Bone marrow (tissue), 2 donors: Measurements from ENCODE around the gene KRT13.

Experiments
- DNase-seq, 2 donors: peaks; one replicate each; lab custom pipeline; 2025; lab: John Stamatoyannopoulos, UW

KRT13 gene

DNA sequence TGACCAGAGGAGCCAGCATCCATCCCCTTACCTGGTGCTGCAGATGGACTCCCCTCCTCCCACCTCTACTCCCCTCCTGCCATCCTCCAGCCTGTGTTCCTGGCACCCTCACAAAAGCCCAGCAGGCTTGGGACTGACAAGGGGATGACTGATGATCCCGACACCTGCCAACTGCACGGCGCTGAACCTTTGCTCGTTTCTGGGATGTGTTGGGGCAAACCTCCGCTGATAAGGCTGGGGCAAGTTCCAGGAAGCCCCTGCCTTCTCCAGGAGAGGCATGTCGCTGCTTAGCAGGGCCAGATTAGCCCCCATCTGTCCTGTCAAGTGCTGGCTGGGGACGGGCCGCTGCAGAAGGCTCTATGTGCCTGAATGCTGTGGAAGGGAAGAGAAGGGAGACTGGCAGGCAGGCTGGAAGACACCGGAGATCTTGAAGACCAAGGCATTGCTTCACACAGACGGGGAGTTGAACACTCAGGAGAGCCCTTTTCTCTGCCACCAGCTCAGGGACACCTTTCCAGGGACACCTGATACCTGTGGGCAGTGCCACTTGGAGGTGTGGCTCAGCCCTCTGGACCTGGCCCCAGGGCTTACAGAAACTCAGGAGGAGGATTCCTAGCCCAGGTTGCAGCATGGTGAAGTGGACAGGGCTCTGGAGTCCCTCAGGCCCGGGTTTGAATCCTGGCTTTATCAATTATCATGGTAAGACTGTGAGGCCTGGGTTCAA is 14.3 kb upstream of the KRT13 start:
- DNase-seq = no peak

DNA sequence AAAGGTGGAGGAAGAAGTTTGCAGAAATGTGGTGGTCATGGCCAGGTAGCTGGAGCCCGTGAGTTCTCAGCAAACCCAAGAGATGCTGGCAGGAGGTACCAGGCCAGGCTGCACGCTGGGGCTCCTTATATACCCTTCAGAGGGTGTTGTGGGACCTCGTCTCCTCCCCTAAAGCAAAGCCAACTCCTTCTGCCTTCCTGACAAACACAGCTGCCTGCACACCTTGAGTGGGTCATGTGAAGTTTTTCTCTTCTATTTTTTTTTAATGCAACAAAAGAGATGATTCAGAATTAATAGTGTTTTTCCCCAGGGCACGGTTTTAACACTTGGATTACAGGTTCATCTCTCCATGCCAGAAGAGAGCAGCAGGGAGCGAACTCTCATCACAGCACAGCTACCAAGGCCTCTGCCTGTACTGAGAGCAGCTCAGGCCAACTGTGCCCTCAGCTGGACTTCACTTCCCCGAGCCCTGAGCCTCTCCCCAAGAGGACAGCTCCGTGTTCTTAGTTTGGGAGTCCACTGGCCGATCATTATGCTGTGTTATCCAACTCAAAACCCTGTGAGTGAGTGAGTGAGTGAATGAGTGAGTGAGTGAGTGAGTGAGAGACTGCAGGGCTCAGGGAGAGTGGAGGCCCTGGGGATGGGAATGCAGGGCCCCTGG is 13.5 kb upstream of the KRT13 start, which contains the start of gene KRT15:
TSS of gene KRT15 (minus strand) at position 102 of the 661 bp plus-strand sequence. CDS start at position 39, 63 bp downstream.
- DNase-seq = no peak

DNA sequence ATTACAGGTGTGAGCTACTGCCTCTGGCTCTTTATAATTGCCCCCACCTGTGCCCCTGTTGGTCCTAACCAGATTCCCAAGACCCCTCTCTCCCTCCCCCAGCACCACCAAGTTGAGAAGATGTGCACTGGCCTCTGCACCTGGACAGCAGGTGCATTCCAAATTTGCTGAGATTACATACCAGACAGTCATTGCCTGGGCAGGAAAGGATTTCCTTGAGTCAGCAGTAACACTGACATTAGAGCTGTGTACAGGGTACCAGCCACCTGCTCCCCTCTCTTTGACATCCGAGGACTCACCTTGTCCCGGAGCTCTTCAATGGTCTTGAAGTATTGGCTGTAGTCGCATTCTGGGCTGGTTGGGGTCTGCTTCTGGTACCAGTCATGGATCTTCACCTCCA is 12.6 kb upstream of the KRT13 start:
- DNase-seq = no peak

DNA sequence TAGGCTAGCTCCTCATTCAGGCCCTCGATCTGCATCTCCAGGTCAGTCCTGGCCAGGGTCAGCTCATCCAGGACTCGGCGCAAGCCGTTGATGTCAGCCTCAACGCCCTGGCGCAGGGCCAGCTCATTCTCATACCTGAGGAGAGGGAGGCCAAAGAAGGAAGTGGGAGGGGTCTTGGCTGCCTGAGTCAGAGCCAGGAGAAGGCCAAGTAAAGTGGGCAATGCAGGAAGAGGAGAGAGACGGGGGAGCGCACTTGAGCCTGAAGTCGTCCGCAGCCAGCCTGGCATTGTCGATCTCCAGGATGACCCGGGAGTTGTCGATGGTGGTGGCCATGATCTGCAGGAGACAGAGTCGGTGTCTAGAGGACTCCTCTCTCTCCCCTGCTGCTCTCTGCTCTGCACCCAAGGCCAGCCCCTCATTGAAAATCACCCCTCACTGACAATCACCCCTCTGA is 11.4 kb upstream of the KRT13 start:
- DNase-seq = no peak

DNA sequence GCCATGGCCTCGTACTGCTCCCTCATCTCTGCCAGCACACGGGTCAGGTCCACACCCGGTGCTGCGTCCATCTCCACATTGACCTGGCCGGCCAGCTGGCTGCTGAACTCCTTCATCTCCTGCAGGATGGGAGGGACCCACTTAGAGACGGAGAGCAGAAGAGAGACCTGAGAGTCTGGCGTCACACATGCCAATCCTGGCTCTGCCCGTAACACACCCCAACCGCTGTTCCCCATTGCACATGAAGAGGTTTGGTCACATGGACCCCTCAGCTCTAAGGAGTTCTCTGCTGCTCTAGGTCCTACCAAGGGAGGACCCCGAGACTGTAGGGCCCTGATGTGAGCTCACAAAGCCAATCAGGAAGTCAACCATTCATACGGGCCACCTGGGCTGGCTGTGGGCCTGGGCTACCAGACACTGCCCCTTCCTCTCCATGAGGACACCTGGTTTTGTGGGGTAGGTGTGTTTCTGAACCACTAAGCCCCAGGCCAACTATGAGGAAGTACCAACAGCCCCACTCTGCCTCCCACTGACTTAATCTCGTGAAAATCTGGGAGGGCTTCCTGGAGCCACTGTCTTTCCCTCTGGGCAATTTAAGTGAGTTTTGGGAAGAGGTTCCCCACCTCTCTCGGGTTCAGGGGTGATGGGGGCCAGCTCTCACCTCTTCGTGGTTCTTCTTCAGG is 10.9 kb upstream of the KRT13 start:
- DNase-seq = no peak

DNA sequence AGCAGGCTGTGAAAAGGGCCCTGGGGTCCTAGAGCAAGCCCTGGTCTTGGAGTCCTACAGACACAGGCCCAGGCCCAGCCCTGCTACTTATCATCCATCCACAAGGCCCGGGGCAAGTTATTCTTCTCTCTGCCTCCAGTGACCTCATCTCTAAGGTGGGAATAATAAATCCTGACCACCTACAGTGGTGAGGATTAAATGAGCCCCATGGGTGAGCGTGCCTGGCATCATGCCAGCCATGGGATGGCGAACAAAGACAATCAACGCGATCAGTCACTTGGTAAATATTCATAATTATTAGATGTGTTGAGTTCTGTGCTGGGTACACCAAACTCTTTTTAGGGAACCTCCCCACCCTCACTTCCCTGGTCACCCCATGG is 7.7 kb upstream of the KRT13 start:
- DNase-seq = no peak

DNA sequence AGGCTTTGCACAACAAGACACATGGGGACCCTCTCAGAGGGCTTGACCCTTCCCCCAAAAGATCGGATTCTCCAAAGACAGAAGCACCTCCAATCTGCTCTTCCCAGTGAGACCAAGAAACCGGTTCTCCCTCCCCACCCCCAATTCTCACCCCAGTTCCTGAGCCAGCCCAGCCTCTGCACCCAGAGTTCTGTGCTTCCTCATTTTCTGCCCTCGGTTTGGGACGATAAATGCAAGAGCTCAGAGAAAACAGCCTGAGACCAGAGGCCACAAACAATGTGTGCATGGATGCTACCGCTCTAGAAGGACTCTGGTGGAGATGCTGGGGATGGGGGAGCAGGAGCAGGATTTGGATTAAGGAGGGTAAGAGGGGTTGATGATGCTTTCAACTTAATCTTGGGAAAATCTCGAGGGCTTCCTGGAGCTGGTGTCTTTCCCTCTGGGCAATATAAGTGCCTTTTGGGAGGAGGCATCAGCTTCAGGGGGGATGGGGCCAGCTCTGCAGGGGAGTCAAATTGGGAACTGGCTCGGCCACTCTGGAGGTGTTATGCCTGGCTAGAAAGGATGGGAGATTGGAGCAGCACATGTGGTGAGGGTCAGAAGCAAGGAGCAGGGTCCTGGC is 7.2 kb upstream of the KRT13 start:
- DNase-seq = peak in 1 of 2 donors; percentile 5

DNA sequence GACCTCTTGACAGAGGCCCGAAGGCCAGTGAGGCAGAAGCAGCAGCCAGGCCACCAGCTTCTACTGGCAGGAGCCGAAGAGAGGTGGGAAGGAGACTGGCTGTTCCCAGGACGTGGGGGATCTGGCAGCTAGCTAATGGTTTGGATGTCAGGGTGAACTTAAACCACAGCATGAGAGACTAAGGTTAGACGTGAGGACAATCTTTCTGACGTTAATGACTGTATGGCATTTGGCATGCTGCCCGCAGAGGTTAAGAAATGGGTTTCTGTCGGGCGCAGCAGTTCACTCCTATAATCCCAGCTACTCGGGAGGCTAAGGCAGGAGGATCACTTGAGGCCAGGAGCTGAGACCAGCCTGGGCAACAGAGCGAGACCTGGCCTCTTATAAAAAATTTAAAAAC is 6.3 kb upstream of the KRT13 start:
- no peak for DNase-seq

DNA sequence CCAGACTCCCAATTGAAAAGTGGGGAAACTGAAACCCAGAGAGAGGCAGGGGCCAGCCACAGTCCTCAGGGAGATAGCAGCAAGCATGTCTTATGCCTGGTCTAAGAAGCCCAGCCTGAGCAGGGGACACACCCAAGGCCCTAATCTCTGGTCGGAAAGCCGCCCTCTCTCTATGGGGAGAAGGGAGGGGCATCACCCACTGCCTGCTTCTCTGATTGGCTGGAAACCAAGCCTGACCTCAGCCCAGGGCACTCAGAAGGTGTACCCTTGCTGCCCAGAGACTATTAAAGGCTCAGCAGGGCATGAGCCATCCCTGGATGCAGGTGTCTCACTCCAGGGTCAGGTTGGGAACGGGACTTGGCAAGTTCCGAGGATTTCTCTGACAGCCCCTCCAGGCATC is 5.7 kb upstream of the KRT13 start:
- DNase-seq = no peak

DNA sequence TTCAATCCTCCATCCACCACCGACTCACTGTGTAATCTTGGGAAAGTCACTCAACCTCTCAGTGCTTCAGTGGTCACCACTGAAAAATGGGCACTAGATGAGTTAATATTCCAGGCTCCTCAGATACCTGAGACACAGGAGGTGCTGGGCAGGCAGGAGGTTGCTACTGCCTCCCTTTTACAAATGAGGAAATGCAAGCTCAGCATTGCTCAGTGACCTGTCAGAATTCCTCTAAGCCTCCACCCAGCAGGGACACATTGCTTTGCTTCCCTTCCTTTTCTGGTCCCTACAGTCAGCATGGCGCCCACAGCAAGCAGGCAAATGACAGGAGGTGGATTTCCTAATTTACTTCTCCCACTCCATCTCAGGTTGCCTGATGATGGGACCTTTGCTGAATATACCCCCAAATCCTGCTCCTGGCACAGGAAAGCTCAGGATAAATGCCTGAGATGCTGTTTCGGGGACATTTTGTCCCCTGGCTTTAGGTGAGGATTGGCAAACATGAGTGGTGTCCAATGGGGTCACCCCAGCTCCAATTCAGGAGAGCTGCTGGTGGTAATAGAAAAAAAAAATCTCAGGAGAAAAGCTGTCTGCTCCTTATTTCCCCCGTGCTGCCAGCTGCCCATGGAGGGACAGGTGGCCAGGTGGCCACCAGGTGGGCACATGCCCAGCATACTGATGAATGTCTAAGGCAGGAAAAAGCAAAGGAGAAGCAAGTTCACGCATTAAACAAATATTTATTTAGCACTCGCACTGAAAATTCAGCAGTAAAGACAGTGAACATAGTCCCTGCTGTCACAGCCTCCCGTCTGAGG is 5.0 kb upstream of the KRT13 start:
- no peak for DNase-seq

DNA sequence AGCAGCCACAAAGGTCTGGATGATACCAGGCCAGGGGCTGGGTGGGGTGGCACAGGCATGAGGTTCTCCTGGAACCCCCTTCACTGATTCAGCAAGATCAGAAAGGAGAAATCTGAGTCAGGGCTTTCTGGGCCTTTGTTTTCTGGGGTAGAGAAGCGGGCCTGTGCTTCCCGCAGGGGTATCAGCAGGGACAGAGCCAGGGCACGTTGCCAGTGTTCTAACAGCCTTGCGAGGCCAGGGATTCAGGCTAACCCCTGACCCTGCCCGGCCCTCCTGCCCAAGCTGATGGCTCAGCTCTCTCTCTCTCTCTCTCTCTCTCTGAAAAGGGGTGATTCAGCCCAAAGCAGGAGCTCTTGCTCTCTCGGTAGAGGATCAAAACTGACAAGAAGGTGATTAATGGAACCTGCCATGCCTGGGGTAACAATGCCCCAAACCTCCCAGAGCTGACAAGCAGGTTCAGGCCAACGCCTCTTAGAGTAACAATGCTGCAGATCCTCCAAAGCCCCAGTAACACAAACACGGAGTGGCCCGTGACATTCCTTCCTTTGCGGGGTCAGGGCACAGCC is 2.0 kb upstream of the KRT13 start:
- DNase-seq = no peak

DNA sequence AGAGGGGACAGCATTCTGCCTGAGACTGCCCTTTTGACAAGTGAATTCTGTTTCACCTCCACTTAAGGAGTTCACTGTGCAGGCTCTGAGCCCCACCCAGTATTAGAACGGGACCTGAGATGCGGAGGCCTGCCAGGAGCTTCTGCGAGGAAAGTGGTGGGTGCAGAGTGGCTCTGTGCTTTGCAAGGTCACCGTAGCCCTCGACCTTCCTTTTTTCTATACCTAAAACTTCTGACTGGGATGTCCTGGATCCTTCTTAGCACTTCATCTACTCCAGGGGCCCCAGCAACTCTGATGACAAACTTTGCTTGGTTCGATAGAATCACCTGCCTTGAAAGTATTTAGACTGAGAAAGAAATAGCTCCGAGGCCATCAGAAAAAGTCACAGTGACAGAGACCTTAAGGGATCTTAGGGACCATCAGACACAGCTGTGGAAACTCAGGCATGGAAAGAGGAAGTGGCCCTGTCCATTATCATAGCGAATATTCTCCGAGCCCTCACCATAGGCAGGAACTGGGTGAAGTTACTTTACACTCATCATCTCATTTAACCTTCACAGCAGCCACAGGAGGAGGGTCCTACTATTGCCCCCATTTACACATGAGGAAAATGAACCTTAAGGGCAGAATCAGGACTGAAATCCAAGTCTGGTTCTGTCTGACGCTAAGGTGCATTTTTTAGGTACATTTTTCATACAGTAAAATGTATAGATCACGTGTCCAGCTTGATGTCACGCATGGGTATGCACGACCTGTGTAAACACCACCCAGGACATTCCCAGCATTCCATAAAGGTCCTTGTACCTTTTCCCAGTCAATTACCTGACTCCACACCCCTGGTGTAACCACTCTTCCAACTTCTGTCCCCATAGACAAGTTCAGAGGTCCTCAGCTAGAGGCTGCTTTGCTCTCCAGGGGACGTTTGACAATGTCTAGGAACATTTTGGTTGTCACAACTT is 676 bp upstream of the KRT13 start:
- DNase-seq = no peak

DNA sequence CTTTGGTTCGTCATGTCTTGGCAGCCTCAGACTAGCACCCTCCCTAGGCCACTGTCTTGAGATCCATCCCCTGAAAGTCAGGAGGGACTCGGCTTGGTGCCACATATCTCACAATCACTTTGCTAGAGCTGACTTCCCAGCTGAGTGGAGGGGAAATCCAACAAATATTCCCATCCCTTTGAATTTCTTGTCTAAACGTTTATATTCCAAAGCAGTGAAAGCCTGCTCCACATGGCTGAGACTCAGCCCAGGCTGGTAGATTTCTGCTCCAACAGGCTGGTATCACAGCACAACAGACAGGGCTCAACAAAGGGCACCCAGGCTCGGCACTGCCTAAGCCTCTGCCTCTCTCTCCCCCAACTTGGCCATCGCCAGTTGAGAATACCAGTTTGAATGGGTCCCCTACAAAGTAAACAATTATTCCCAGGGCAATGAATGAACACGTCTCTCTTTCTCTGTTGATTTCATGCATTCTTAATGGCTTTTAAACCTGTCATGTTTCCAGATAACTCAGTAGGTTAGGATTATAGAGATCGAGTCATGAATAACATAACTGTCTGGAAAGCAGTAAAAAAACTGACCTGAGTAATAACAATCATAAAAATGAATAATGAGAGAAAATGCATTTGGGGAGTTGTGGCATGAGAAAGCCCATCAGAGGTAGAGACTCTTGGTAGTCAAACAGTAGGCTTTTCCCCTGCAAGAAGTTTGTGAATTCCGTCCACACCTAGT is 1.0 kb downstream of the KRT13 start:
- DNase-seq = no peak

DNA sequence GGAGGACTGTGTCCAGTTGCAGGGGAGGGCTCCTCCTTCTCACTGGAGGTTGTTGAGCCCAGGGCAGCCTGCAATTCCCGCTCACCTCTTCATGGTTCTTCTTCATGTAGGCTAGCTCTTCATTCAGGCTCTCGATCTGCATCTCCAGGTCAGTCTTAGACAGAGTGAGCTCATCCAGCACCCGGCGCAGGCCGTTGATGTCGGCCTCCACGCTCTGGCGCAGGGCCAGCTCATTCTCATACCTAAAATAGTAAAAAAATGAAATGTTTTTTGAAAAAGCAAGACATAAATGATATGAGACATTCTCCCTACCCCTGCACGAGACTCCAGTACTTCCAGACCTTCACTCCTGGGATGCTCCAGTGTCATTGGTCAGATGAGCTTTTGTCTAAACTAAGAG is 2.2 kb downstream of the KRT13 start:
- DNase-seq = no peak

DNA sequence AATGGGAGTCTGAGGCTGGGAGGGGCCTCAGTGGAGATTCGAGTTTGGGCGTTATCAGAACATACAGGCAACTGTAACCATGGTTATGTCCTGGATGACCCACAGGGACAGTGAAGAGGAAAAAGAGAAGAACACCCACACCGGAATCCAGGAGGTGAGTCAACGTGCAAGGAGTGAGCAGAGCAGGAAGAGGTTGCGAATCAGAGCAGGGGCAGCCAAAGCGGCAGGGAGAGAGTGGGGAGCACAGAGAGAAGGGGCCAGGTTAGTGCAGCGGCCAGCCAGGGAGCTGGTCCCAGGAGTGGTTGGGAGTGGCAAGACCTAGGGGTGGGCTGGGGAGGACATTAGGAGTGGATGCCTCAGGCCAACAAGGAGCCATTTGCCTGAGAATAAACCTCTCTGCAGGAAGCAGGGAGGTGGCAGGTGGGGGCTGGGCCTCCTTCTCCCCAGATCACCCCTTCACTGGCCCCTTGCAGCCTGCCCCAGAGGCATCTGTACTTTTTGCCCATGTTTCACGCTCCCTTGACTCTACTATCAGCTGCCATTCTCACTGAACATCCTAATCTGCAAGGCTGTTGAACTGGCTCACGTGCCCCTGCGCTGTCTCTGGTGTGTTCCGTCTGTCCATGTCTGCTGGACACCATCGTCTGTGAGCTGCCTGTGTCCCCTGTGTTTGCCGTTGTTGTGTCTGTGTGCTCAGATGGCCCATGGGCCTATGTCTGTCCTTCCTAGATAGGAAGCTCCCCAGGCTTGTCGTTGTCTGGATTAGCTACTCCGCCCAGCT is 5.1 kb downstream of the KRT13 start:
- no peak for DNase-seq

DNA sequence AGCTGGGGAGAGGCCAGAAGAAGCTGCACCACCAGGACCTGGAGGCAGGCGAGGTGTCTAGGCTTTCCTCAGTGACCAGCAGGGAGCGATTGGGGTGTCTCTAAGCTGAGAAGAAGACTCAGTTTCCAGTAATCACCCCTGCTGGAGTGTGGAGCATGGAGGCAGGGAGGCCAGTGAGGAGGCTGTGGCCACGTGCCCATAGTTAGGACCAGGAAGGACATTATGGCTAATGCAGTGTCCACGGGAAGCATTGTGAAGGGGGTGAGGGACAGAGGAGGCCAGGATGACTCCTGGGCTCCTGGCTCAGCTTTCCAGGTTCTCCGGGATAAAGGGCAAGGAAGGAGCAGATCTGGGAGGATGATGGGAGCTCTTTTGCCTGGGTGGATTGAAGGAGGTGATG is 5.7 kb downstream of the KRT13 start:
- no peak for DNase-seq

DNA sequence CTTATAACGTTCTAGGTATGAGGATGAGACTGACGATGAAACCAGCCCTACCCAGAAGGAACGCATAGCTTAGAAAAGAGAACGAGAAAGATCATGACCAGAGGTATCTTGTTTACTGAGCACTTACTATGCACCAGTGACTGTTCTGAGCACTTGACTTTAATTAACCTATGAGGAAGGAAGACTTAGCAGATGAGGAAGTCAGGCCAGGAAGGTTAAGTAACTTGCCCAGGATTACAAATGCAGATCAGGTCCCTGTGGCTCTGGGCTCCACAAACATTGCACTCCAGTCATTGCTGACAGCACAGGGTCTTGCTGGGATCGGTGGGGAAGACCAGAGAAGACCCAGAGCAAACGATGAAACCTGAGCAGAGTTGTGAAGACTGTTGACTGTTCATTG is 7.1 kb downstream of the KRT13 start:
- peak in 1 of 2 donors; percentile 34 for DNase-seq

DNA sequence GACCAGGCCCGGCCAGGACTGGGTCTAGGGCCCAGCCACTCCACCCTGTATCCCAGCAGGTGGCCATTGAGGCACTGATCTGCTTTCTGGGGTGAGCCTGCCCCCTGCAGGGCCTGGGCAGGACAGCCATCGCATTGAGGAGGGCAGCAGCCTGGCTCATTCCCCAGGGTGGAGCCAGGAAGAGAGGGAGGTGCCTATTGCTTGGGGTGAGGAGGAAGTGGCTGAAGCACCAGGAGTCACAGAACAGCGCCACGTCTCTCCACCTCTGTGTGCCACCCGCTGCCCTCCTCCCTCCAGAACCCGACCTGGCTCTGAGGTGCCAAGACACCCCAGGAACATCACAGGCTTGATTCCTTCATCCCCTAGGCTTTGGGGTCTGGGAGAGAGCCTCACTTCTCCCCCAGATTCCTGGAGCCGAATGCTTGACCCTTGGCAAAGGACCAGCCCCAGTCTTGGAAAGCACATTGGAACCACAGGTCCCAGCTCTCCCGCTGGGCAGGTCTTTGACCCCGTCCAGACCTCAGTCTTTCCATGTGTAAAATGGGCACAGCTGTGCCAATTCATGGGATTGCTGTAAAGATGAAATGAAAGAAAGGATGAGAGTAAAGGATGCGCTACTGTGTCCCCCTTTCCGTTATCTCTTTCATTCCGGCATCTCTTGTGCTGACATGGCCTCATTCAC is 8.5 kb downstream of the KRT13 start:
- peak; percentile 23 to 56 for DNase-seq
